ENCODE results near the gene SPATA21. TPM values are rescaled to one million over a fixed set of nuclear protein-coding genes. Genes with fewer than 3 reads are reported as not detected.

The SPATA21 gene
- total RNA-seq, 1 experiment from 2014 or later, result not detected

DNA sequence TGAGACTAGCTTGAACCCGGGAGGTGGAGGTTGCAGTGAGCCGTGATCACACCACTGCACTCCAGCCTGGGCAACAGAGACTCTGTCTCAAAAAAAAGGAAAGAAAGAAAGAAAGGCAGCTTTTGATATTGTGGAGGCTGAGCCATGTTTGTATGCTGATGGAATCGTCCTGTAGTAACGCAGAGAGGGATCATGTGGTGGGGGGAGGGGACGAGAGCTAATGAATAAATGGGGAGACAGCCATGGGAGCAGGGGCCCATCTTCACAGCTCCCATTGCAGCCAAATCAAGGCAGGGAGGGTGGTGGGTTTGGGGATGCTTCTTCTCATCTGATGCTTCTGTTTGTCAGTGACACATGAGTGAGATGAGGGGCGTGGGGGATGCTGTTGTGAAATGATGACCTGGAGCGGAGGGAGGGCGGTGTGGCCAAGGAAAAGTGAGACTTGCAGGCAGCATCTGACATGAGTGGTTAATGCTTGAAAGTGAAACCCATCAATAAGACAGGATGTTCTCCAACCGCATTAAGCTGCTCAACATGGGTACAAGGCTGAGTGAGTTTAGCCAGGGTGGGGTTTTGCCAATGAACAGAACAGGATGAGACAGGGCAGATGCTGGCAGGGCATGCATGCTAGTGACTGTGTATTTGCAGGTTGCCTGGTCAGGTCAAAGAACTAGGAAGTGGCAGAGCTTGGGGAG, 16.7 kb downstream of the SPATA21 start:
- Mint-ChIP-seq H3K27ac (no peak overlapping the region), H3K4me3 (no peak overlapping the region), H3K4me1 (peaks cover 12% of the 10 kb centered on the region), H3K9me3 (no peaks in the 10 kb centered on the region), H3K36me3 (no peaks in the 10 kb centered on the region), H3K27me3 (ENCODE audit: low read depth) (no peaks in the 10 kb centered on the region; the same call in 1 of the 2 replicates)
- no peak for ATAC-seq
- DNase-seq (ENCODE audit: low spot score), result no peak
- ChIA-PET CTCF (interaction anchor here (1.2 kb wide), 1 partner anchor 20 kb away, joined by 4 read pairs; the partner anchor contains the start of gene NECAP2), POLR2A (no interaction called here)
- TF ChIP-seq SOX15 (CRISPR knock-in tag; IDR thresholded peaks at IDR 0.05) (no peak), ZNF317 (CRISPR knock-in tag; IDR thresholded peaks at IDR 0.05; ENCODE audit: borderline replicate concordance, low read depth) (no peak), HMGA2 (CRISPR knock-in tag; IDR thresholded peaks at IDR 0.05) (no peak), CREB1 (CRISPR knock-in tag; IDR thresholded peaks at IDR 0.05) (no peak), MYBL2 (CRISPR knock-in tag; IDR thresholded peaks at IDR 0.05) (no peak), NFATC4 (CRISPR knock-in tag; IDR thresholded peaks at IDR 0.05) (no peak), NR3C1 (CRISPR knock-in tag; conservative IDR thresholded peaks at IDR 0.05; ENCODE audit: low read depth) (no peak), ZNF396 (CRISPR knock-in tag; IDR thresholded peaks at IDR 0.05; ENCODE audit: borderline replicate concordance) (no peak), ZNF138 (CRISPR knock-in tag; conservative IDR thresholded peaks at IDR 0.05) (no peak)
- TF ChIP-seq, protein P1, sequence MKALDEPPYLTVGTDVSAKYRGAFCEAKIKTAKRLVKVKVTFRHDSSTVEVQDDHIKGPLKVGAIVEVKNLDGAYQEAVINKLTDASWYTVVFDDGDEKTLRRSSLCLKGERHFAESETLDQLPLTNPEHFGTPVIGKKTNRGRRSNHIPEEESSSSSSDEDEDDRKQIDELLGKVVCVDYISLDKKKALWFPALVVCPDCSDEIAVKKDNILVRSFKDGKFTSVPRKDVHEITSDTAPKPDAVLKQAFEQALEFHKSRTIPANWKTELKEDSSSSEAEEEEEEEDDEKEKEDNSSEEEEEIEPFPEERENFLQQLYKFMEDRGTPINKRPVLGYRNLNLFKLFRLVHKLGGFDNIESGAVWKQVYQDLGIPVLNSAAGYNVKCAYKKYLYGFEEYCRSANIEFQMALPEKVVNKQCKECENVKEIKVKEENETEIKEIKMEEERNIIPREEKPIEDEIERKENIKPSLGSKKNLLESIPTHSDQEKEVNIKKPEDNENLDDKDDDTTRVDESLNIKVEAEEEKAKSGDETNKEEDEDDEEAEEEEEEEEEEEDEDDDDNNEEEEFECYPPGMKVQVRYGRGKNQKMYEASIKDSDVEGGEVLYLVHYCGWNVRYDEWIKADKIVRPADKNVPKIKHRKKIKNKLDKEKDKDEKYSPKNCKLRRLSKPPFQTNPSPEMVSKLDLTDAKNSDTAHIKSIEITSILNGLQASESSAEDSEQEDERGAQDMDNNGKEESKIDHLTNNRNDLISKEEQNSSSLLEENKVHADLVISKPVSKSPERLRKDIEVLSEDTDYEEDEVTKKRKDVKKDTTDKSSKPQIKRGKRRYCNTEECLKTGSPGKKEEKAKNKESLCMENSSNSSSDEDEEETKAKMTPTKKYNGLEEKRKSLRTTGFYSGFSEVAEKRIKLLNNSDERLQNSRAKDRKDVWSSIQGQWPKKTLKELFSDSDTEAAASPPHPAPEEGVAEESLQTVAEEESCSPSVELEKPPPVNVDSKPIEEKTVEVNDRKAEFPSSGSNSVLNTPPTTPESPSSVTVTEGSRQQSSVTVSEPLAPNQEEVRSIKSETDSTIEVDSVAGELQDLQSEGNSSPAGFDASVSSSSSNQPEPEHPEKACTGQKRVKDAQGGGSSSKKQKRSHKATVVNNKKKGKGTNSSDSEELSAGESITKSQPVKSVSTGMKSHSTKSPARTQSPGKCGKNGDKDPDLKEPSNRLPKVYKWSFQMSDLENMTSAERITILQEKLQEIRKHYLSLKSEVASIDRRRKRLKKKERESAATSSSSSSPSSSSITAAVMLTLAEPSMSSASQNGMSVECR (CRISPR knock-in tag; IDR thresholded peaks at IDR 0.05; ENCODE audit: borderline replicate concordance), result no peak
- TF ChIP-seq, protein P2, sequence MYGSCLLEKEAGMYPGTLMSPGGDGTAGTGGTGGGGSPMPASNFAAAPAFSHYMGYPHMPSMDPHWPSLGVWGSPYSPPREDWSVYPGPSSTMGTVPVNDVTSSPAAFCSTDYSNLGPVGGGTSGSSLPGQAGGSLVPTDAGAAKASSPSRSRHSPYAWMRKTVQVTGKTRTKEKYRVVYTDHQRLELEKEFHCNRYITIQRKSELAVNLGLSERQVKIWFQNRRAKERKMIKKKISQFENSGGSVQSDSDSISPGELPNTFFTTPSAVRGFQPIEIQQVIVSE (CRISPR knock-in tag; IDR thresholded peaks at IDR 0.05; ENCODE audit: borderline replicate concordance), result no peak
- TF ChIP-seq, protein P3, sequence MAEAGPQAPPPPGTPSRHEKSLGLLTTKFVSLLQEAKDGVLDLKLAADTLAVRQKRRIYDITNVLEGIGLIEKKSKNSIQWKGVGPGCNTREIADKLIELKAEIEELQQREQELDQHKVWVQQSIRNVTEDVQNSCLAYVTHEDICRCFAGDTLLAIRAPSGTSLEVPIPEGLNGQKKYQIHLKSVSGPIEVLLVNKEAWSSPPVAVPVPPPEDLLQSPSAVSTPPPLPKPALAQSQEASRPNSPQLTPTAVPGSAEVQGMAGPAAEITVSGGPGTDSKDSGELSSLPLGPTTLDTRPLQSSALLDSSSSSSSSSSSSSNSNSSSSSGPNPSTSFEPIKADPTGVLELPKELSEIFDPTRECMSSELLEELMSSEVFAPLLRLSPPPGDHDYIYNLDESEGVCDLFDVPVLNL (CRISPR knock-in tag; IDR thresholded peaks at IDR 0.05; ENCODE audit: borderline replicate concordance, low read depth), result no peak
- TF ChIP-seq, protein P4, sequence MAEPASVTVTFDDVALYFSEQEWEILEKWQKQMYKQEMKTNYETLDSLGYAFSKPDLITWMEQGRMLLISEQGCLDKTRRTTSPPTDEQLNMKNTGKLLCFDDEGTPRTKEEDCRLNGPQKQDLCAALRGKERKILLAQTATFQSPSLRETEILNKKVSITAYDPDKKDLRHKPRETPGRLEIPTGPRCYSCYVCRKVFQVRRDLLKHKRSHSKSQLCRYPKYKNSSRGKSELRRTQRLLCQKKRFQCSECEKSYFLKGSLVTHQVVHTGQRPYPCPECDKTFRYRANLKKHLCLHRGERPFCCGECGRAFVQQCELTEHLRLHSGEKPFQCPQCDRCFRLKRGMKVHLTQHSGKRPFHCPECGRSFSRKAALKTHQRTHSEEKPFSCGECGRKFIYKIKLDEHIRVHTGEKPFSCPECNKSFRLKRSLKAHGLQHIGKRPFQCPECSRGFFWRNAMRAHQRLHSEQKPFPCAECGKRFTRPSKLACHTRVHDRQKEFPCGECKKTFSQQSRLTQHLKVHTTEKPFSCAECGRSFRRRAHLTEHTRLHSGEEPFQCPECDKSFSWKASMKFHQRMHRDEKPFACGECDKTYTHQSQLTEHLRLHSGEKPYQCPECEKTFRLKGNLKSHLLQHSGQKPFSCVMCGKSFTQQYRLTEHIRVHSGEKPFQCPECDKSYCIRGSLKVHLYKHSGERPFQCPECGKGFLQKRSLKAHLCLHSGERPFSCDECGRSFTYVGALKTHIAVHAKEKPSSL (CRISPR knock-in tag; conservative IDR thresholded peaks at IDR 0.05), result no peak
- TF ChIP-seq, protein P5, sequence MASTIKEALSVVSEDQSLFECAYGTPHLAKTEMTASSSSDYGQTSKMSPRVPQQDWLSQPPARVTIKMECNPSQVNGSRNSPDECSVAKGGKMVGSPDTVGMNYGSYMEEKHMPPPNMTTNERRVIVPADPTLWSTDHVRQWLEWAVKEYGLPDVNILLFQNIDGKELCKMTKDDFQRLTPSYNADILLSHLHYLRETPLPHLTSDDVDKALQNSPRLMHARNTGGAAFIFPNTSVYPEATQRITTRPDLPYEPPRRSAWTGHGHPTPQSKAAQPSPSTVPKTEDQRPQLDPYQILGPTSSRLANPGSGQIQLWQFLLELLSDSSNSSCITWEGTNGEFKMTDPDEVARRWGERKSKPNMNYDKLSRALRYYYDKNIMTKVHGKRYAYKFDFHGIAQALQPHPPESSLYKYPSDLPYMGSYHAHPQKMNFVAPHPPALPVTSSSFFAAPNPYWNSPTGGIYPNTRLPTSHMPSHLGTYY (CRISPR knock-in tag; IDR thresholded peaks at IDR 0.05), result no peak
- TF ChIP-seq, protein P6, sequence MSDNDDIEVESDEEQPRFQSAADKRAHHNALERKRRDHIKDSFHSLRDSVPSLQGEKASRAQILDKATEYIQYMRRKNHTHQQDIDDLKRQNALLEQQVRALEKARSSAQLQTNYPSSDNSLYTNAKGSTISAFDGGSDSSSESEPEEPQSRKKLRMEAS (CRISPR knock-in tag; IDR thresholded peaks at IDR 0.05), result no peak

Data from WTC11 (cell line).